ENCODE data around the gene ZNF418.

GRCh38 chr19:57888107-57888559 lies 47.1 kb downstream of the ZNF418 start:
- TF ChIP-seq POLR2A (IDR thresholded peaks at IDR 0.05) (no peak), CTCF (IDR thresholded peaks at IDR 0.05) (no peak)

Data from heart left ventricle (tissue), 13 donors.